Testis (tissue), 2 donors: ENCODE results near the gene LCOR.

ENCODE experiments used
- POLR2A ChIP-seq: fragments of 450-650 bp; IDR thresholded peaks from one replicate; pipeline ENCODE4 v1.6.1; 2017; ENCODE audit warnings: antibody characterized with exemption, mild to moderate bottlenecking, moderate library complexity
- TF ChIP-seq, protein P1 (sequence below), 3 experiments: fragments of 450-650 bp in 2 of 3; fragments of 200-600 bp in 1 of 3; sonication (generic) in 1 of 3; IDR thresholded peaks; one replicate each; pipeline ENCODE4 v1.5.1; 2016 to 2019; ENCODE audit warnings: antibody characterized with exemption in 3 of 3, mild to moderate bottlenecking in 2 of 3, moderate library complexity in 1 of 3

DNA sequence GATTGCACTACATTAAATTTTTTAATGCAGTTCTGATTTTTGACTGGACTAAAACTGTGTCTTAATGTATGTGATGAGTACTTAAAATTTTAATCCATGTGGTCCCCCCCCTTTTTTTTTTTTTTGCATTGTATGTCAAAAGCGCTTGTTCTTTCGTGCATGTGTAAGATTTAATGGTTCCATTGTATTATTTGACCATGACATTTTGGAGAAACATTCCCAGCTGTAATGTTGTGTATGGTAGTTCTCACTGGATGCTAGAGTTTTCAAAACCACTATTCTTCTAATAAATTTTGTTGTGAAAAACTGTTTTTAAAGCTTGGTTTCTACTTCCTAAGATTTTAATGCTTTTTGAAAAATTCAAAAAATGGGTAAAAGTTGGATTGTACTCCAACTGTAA lies 132.0 kb downstream of the LCOR start:
- TF ChIP-seq, protein P1, sequence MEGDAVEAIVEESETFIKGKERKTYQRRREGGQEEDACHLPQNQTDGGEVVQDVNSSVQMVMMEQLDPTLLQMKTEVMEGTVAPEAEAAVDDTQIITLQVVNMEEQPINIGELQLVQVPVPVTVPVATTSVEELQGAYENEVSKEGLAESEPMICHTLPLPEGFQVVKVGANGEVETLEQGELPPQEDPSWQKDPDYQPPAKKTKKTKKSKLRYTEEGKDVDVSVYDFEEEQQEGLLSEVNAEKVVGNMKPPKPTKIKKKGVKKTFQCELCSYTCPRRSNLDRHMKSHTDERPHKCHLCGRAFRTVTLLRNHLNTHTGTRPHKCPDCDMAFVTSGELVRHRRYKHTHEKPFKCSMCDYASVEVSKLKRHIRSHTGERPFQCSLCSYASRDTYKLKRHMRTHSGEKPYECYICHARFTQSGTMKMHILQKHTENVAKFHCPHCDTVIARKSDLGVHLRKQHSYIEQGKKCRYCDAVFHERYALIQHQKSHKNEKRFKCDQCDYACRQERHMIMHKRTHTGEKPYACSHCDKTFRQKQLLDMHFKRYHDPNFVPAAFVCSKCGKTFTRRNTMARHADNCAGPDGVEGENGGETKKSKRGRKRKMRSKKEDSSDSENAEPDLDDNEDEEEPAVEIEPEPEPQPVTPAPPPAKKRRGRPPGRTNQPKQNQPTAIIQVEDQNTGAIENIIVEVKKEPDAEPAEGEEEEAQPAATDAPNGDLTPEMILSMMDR (IDR thresholded peaks at IDR 0.05), result no peak
- no peak for TF ChIP-seq POLR2A
